HG02852 (cell line): Measurements from ENCODE around the gene OR11A1.
"Not testable (repeated sequence)": the region's sequence is repeated elsewhere in the genome, so short reads cannot be mapped to it uniquely, and the experiment has no call there.

ENCODE experiments used
- ATAC-seq: cut with Tn5 transposase; IDR thresholded peaks from one replicate; pipeline ENCODE4 v1.9.1; 2021; ENCODE audit warnings: mild to moderate bottlenecking, moderate library complexity; ENCODE audit not compliant: unreplicated experiment

OR11A1 gene

GRCh38 chr6:29479560-29479959 is 22.7 kb upstream of the OR11A1 start:
- ATAC-seq = no peak

DNA sequence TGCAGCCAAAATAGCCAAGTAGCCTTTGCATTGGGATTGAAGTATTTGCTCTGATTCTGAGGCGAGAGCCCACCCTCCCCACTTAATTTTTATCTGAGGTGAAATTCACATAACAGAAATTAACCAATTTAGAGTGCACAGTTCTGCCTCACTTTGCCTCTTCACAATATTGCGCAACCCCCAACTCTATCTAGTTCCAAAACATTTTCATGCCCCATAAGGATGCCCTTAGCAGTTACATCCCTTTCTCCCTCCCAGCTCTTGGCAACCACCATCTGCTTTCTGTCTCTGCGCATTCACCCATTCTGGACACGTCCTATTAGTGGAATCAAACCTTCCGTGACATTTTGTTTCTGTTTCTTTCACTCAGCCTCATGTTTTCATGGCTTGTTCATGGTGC is 21.9 kb upstream of the OR11A1 start:
- no peak for ATAC-seq

- ATAC-seq = no peak
These were observed 21.1 kb upstream of the OR11A1 start for GRCh38 chr6:29477923-29478450.

DNA sequence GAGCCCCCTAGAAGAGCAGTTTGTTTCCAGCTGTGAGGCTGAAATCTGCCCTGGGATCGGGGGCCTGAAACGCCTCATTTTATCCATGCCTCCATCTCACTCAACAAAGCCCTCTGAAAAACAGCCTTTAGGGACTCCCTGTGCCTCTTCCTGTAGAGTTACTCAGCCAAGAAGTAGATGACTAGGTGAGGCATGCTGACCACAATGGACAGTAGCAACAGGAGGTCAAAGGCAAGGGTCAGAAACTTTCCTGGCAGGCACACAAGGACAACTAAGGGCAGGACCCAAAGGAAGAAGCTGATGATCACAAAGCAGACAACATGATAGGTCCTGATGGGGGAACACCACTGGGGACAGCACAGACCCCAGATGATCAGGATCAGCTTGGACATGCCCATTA is 18.1 kb upstream of the OR11A1 start:
- ATAC-seq = no peak

GRCh38 chr6:29466241-29466640 is 9.4 kb upstream of the OR11A1 start:
- no peak for ATAC-seq

GRCh38 chr6:29465801-29466200 is 8.9 kb upstream of the OR11A1 start:
- no peak for ATAC-seq

- ATAC-seq = no peak
These were observed 8.4 kb upstream of the OR11A1 start for GRCh38 chr6:29465279-29465678.

- no peak for ATAC-seq
These were observed 5.2 kb upstream of the OR11A1 start for GRCh38 chr6:29462022-29462421.

GRCh38 chr6:29461021-29461814 is 4.3 kb upstream of the OR11A1 start:
- ATAC-seq = no peak

- no peak for ATAC-seq
These were observed 5.2 kb downstream of the OR11A1 start for GRCh38 chr6:29451471-29452193.

DNA sequence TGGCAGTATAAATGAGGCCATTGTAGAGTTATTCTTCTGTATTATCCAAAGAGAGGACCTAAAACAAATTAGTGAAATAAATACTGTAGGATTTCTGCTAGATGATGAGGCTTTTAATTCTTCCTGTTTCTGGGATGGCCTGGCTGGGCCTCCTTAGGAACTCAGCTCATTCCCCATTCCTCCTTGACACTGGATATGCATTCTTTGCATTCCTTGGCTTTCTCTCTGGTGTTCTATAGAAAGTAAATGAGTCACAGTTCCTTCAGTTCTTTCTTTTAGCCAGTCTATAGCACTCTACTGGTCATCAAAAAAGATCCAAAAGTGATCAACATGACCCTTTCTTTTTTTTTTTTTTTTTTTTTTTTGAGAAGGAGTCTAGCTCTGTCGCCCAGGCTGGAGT is 9.2 kb downstream of the OR11A1 start:
- ATAC-seq = no peak

DNA sequence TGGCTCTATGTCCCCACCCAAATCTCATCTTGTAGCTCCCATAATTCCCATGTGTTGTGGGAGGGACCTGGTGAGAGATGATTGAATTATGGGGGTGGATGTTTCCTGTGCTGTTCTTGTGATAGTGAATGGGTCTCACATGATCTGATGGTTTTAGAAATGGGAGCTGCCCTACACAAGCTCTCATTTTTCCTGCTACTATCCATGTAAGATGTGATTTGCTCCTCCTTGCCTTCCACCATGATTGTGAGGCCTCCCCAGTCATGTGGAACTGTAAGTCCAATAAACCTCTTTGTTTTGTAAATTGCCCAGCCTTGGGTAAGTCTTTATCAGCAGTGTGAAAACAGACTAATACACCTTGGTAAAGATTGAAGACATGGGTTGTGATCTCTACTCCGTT is 12.8 kb downstream of the OR11A1 start:
- ATAC-seq = not testable (repeated sequence)

- ATAC-seq = no peak
These were observed 14.2 kb downstream of the OR11A1 start for GRCh38 chr6:29442719-29443118.

DNA sequence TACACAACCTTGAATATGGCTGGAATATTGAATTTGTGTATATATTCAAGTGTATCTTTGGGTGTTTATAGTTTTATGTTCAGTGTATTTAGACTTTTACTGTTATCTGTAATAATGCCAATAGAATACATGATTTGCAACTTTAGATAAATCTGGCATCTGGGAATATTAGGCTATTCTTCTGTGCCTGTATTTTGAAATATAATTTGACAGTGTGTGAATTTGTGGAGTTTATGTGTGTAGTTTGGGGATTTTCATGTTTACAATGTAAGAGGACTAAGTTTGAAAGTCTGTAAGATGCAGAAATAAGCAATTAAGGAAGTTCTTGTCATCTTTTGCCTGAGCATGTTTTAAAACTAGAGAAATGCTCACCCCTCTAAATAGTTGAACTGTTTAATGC is 17.9 kb downstream of the OR11A1 start, which contains the start of gene OR10C1:
Gene OR10C1 (plus strand): TSS at position 301 of the 400 bp plus-strand sequence. CDS start 710 bp downstream, outside the sequence.
- ATAC-seq = no peak

DNA sequence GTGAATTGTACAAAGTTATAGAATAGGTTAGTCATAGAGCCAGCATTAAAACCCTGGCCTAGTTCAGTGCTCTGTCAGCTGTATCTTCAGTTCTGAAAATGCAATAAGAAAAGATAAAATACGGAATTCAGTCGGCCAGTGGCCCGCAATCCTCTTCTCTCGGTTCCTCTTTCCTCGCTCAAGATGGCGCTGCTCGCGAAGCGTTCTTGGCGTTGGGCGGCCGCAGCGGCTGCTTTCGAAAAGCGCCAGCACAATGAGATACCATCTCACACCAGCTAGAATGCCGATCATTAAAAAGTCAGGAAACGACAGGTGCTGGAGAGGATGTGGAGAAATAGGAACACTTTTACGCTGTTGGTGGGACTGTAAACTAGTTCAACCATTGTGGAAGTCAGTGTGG is 20.1 kb downstream of the OR11A1 start:
- not testable (repeated sequence) for ATAC-seq

DNA sequence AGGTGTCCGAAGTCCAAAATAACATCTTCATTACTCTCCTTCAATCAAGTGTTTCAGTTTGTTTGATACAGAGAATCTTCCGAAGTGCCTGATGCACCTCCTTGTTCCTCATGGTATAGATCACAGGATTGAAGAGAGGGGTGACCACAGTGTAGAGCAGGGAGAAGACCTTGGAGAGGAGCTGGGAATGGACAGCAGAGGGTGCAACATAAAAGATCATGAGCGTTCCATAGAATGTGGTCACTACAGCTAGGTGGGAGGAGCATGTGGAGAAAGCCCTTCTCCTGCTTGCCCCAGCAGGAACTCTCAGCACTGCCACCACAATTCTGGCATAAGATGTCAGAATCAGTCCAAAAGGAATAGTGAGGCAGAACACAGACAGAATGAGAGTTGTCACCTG is 30.2 kb downstream of the OR11A1 start:
- ATAC-seq = no peak

DNA sequence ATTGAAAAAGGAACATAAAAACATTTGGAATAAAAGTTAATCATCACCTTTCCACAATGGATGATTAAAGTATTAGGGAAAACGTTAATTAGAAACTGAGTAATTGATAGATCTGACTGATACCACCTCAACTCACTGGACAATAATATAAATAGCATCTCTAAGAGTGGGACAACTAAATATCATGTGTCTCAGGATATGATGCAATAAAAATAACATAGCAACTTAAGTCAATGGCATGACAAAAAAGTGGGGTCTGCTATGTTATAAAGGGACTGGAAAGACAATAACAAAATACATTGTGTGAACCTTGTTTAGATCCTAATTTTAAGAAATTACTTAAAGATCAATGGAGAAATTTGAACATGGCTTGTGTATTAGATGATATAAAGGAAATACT is 31.8 kb downstream of the OR11A1 start:
- no peak for ATAC-seq

DNA sequence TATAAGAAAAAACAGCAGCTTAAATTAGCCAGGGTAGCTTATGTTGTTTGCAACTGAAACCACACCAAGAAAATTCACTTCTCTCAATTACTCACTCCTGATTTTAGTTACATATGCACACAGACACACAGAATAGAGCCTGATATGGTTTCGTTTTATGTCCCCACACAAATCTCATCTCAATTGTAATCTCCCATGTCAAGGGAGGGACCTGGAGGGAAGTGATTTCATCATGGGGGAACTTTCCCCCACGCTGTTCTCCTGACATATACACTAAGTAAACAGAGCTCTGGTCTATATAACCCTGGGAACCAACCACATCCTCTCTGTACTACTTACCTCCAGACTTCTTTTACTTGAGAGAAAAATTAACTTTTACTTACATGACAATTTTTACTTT is 32.3 kb downstream of the OR11A1 start:
- ATAC-seq = no peak

GRCh38 chr6:29424168-29424567 is 32.7 kb downstream of the OR11A1 start:
- no peak for ATAC-seq

- ATAC-seq = no peak
These were observed 37.4 kb downstream of the OR11A1 start for GRCh38 chr6:29419516-29419915.

DNA sequence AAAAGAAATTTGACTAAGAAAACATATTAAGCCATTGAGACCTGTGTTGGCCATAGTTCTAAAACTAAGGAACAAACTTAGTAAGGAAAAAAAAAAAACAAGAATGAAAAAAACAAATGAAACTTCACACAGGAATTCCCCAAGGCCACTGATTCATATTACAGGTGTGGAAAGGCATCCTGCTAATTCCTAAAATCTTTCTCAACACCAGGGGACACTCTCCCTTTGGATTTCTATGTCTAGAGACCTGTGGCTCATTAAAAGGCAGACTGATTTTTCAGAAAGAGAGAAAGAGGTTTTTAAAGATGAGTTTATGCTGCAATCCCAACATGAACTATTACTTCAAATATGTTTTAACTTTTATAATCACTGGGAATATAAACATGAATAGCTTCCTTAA is 42.3 kb downstream of the OR11A1 start, which contains the start of gene OR12D1:
Gene OR12D1 (plus strand): TSS at position 341 of the 400 bp plus-strand sequence.
- no peak for ATAC-seq

- no peak for ATAC-seq
These were observed 53.1 kb downstream of the OR11A1 start for GRCh38 chr6:29403801-29404200.
